Effector CD4-positive, alpha-beta T cell (primary cell): ENCODE measurements around the gene ERICH6.

Experiments
- DNase-seq: peaks from one replicate; pipeline ENCODE4 v3.0.0-alpha.2; 2020

Gene ERICH6

GRCh38 chr3:150736903-150737832 is 33.4 kb upstream of the ERICH6 start:
- no peak for DNase-seq

- DNase-seq: no peak
Measured at GRCh38 chr3:150736316-150736719, 32.6 kb upstream of the ERICH6 start.

GRCh38 chr3:150734795-150735119 is 31.0 kb upstream of the ERICH6 start:
- DNase-seq: no peak

- DNase-seq: no peak
Measured at GRCh38 chr3:150733936-150734794, 30.4 kb upstream of the ERICH6 start.

GRCh38 chr3:150733373-150733935 is 29.7 kb upstream of the ERICH6 start:
- DNase-seq: no peak

GRCh38 chr3:150729682-150730360 is 26.1 kb upstream of the ERICH6 start:
- no peak for DNase-seq

GRCh38 chr3:150727653-150728502 is 24.2 kb upstream of the ERICH6 start:
- no peak for DNase-seq

GRCh38 chr3:150725548-150725947 is 21.8 kb upstream of the ERICH6 start:
- no peak for DNase-seq

- DNase-seq: no peak
Measured at GRCh38 chr3:150723946-150724345, 20.2 kb upstream of the ERICH6 start.

GRCh38 chr3:150722267-150722666 is 18.5 kb upstream of the ERICH6 start:
- no peak for DNase-seq

GRCh38 chr3:150721285-150722130 is 17.8 kb upstream of the ERICH6 start:
- DNase-seq: no peak

GRCh38 chr3:150720444-150720843 is 16.7 kb upstream of the ERICH6 start:
- no peak for DNase-seq

GRCh38 chr3:150710097-150710496 is 6.4 kb upstream of the ERICH6 start:
- no peak for DNase-seq

- DNase-seq: peak; percentile 21
Measured at GRCh38 chr3:150703299-150703755, 393 bp downstream of the ERICH6 start.

- DNase-seq: no peak
Measured at GRCh38 chr3:150699068-150699639, 4.6 kb downstream of the ERICH6 start.

- DNase-seq: no peak
Measured at GRCh38 chr3:150697646-150698045, 6.1 kb downstream of the ERICH6 start.

- no peak for DNase-seq
Measured at GRCh38 chr3:150691414-150692040, 12.2 kb downstream of the ERICH6 start.

- no peak for DNase-seq
Measured at GRCh38 chr3:150687613-150688012, 16.1 kb downstream of the ERICH6 start.

- DNase-seq: no peak
Measured at GRCh38 chr3:150682824-150683223, 20.9 kb downstream of the ERICH6 start.

GRCh38 chr3:150682279-150682678 is 21.4 kb downstream of the ERICH6 start:
- DNase-seq: no peak
